Measurements from ENCODE around the gene WSB1. TPM values are rescaled to one million over a fixed set of nuclear protein-coding genes. Genes with fewer than 3 reads are reported as not detected.

Gene WSB1
- total RNA-seq, 1 donor from 2014 or later: 360 TPM

DNA sequence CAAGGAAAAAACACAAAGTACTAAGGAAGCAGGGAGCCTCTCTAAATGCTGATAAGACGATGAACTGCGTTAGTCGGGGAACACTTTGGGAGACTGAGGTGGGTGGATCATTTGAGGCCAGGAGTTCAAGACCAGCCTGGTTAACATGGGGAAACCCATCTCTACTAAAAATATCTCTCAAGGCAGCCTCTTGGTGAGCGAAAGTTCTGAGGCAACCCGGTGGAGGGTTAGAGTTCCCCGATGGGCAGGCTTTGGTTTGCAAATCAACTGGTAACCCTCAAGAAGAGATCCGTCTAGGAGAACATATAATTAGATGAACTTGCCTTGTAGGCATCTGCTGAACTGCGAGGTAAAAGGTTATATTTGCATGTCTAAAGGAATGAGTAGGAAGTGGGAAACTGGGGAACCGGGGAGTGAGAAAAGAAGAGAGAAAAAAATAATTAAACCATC is 44.6 kb downstream of the WSB1 start:
- intact Hi-C loops (cut with DNase I): loop anchor here (10.0 kb wide), 1 partner anchor 94 kb away; no protein-coding TSS in a partner anchor
- Histone ChIP-seq H3K9me3 (no peaks in the 10 kb centered on the region), H3K4me3 (no peak overlapping the region), H3K27me3 (no peaks in the 10 kb centered on the region), H3K36me3 (no peaks in the 10 kb centered on the region), H3K27ac (no peak overlapping the region), H3K4me1 (peaks cover 14% of the 10 kb centered on the region)
- no peak for DNase-seq
- TF ChIP-seq, protein P1, sequence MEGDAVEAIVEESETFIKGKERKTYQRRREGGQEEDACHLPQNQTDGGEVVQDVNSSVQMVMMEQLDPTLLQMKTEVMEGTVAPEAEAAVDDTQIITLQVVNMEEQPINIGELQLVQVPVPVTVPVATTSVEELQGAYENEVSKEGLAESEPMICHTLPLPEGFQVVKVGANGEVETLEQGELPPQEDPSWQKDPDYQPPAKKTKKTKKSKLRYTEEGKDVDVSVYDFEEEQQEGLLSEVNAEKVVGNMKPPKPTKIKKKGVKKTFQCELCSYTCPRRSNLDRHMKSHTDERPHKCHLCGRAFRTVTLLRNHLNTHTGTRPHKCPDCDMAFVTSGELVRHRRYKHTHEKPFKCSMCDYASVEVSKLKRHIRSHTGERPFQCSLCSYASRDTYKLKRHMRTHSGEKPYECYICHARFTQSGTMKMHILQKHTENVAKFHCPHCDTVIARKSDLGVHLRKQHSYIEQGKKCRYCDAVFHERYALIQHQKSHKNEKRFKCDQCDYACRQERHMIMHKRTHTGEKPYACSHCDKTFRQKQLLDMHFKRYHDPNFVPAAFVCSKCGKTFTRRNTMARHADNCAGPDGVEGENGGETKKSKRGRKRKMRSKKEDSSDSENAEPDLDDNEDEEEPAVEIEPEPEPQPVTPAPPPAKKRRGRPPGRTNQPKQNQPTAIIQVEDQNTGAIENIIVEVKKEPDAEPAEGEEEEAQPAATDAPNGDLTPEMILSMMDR (IDR thresholded peaks at IDR 0.05): no peak
- ATAC-seq: no peak

DNA sequence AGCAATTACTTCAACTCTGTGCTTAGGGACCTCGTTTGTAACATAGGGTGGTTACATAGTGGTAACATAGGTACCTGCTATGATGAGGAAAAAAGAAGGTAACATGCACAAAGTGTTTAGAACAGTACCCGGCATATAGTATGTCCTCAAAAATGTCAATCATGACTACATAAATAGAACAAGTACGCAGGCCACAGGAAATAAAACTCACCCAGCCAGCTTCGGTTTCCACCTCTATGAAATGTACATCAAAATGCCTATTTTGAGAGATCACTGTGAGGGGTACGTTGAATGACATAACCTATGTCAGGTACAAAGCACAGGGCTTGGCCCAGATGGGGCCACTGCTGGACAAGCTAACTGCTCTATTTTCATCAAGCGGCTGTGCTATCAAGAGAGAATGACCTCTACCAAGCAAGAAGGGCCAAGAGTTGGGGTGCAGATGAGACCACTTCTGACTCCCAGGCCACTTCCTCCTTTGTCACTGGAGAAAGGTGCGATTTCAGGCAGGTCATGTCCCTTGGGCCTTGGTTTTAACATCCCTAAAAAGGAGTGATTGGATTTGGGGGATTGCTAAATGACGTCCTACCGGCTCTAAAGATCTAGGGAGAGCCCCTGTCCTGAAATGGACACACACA is 45.4 kb downstream of the WSB1 start:
- Histone ChIP-seq H3K9me3 (no peaks in the 10 kb centered on the region), H3K4me3 (no peak overlapping the region), H3K27ac (no peak overlapping the region), H3K36me3 (no peaks in the 10 kb centered on the region), H3K4me1 (peaks cover 14% of the 10 kb centered on the region), H3K27me3 (no peaks in the 10 kb centered on the region)
- intact Hi-C loops (cut with DNase I): loop anchor here (10.0 kb wide), 1 partner anchor 95 kb away; no protein-coding TSS in a partner anchor
- ATAC-seq (no peak), DNase-seq (no peak)
- TF ChIP-seq, protein P1 (IDR thresholded peaks at IDR 0.05): no peak

DNA sequence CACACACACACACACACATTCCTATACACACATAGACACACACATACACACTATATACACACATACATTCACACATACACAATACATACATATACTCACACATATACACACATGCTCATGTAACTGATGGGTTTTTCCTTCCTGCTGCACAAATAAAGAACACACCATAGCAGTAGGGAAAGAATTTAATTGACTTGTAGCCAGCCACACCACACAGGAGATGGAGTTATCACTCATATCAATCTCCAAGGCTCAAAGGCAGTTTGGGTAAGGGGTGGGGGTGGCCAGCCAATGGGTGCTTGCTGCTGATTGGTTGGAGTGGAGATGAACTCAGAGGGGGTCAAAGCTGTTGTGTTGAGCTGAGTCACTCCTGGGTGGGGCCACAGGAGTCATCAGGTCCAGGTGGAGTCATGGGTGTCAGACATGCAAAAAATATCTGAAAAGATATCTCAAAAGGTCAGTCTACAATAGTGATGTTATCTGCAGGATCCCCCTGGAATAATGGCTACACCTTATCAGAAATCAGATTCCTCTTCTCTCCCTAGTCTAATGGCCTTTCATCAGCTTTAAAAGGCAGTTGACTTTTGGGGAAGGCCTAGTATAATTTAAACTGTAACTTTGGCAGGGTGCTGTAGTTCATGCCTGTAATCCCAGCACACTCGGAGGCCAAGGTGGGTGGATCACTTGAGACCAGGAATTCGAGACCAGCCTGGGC is 46.1 kb downstream of the WSB1 start:
- no peaks in the 10 kb centered on the region for H3K27me3 ChIP-seq
- intact Hi-C loops (cut with DNase I): loop anchor here (10.0 kb wide), 1 partner anchor 95 kb away; no protein-coding TSS in a partner anchor
- no peak for DNase-seq

DNA sequence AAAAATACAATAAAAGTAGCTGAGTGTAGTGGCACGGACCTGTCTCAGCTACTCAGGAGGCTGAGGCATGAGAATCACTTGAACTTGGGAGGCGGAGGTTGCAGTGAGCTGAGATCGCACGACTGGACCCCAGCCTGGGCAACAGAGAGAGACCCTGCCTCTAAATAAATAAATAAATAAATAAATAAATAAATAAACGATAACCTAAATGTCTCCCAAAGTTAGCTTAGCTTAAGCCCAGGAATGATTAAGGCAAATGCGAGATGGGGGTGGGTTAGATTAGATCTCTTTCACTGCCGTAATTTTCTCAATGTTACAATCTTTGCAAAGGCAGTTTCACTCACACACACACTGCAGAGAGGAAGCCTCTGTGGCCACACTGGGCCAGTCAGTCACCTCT is 46.7 kb downstream of the WSB1 start:
- no peak for ATAC-seq
- H3K27ac ChIP-seq: no peak overlapping the region

More for the DNA sequence above, 46.1 kb downstream of the WSB1 start:
- Histone ChIP-seq H3K36me3 (no peaks in the 10 kb centered on the region), H3K4me3 (no peak overlapping the region), H3K27ac (no peak overlapping the region), H3K9me3 (no peaks in the 10 kb centered on the region), H3K4me1 (peaks cover 19% of the 10 kb centered on the region)
- TF ChIP-seq, protein P1 (IDR thresholded peaks at IDR 0.05): no peak
- peak; percentile 13 for ATAC-seq

DNA sequence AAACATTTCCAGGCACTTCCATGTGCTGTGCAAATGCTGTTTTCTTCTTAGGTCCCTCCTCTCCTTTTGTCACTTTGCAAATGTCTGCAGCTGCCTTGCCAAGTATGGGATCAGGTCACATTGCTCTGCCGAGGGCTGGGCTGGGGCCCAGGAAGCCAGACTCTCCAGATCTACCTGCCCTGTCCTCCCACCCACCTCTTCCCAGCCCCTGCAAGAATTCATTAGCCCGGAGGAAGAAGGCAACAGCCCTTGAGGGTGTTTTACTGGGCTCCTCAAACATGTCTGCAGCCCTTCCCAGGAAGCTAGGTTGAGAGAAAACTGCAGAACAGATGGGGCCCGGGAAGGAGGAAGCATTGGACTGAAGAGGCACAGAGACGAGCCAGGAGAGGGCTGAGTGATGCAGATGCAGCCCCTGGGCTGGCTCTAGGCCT is 47.1 kb downstream of the WSB1 start:
- intact Hi-C loops (cut with DNase I): no loop called here
- ATAC-seq (no peak), DNase-seq (no peak)
- H3K4me1 ChIP-seq: peaks cover 19% of the 10 kb centered on the region
- no peaks in the 10 kb centered on the region for H3K27me3 ChIP-seq
- H3K27ac ChIP-seq: no peak overlapping the region
- no peaks in the 10 kb centered on the region for H3K9me3 ChIP-seq
- H3K36me3 ChIP-seq: no peaks in the 10 kb centered on the region
- H3K4me3 ChIP-seq: no peak overlapping the region
- TF ChIP-seq, protein P1 (IDR thresholded peaks at IDR 0.05): no peak

More for the DNA sequence above, 46.7 kb downstream of the WSB1 start:
- Histone ChIP-seq H3K36me3 (no peaks in the 10 kb centered on the region), H3K4me1 (peaks cover 19% of the 10 kb centered on the region), H3K9me3 (no peaks in the 10 kb centered on the region), H3K4me3 (no peak overlapping the region), H3K27me3 (no peaks in the 10 kb centered on the region)
- DNase-seq: no peak
- intact Hi-C loops (cut with DNase I): no loop called here
- TF ChIP-seq, protein P1 (IDR thresholded peaks at IDR 0.05): no peak

Data from upper lobe of right lung (tissue), 1 donor.